ENCODE data around the gene DNAH8. TPM values are rescaled to one million over a fixed set of nuclear protein-coding genes. Genes with fewer than 3 reads are reported as not detected.

DNAH8 gene
- total RNA-seq, 1 experiment from 2014 or later, result 0.15 TPM

DNA sequence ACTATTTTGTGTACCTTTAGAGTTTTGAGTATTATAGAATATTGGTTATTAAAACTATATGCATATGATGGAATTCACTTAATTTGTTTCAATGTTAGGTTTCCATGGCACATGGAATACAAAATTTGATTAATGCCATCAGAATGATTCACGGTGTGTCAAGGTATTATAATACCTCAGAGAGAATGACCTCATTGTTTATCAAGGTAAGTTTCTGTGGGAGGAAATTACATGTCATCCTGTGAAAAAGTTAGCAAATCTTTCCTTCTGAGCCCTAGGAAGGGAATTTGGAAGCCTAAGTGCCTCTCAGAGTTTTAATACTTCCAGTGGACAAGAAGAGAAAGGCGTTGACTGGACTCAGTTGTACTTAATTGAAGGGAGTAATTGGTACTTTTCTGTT is 40.8 kb downstream of the DNAH8 start:
- H3K9me3 ChIP-seq (ENCODE audit: low read length), result no peaks in the 10 kb centered on the region
- BruUV-seq (replicated peaks), result no TSS peak
- POLR2A ChIA-PET (ENCODE audit: unreplicated experiment), result no interaction called here
- H3K9me2 ChIP-seq (replicated peaks; ENCODE audit: low read length), result no peaks in the 10 kb centered on the region
- H3K79me2 ChIP-seq (ENCODE audit: low read length), result no peaks in the 10 kb centered on the region
- DNase-seq, result peak; percentile 92
- no peaks in the 10 kb centered on the region for H3K27me3 ChIP-seq (ENCODE audit: low read length)
- H3F3A ChIP-seq (ENCODE audit: low read length, unreplicated experiment), result no peaks in the 10 kb centered on the region
- H3K4me3 ChIP-seq (ENCODE audit: low read length), result no peak overlapping the region
- H3K4me2 ChIP-seq (ENCODE audit: low read length), result peak overlapping the region; percentile 59
- H2AFZ ChIP-seq (ENCODE audit: low read length), result no peak overlapping the region
- CTCF ChIA-PET, result no interaction called here
- peak; percentile 69 for ATAC-seq
- H3K9ac ChIP-seq (ENCODE audit: low read length), result peak overlapping the region; percentile 69
- intact Hi-C loops (cut with micrococcal nuclease), result no loop called here
- peak overlapping the region; percentile 93 for H3K27ac ChIP-seq (ENCODE audit: low read length)
- peaks cover 26% of the 10 kb centered on the region for H3K4me1 ChIP-seq (ENCODE audit: insufficient read depth, low read length)
- H4K20me1 ChIP-seq (ENCODE audit: low read length), result no peaks in the 10 kb centered on the region
- TF ChIP-seq EZH2phosphoT487 (IDR thresholded peaks at IDR 0.05; ENCODE audit: borderline replicate concordance, low read length), result no peak
- TF ChIP-seq, protein P1, sequence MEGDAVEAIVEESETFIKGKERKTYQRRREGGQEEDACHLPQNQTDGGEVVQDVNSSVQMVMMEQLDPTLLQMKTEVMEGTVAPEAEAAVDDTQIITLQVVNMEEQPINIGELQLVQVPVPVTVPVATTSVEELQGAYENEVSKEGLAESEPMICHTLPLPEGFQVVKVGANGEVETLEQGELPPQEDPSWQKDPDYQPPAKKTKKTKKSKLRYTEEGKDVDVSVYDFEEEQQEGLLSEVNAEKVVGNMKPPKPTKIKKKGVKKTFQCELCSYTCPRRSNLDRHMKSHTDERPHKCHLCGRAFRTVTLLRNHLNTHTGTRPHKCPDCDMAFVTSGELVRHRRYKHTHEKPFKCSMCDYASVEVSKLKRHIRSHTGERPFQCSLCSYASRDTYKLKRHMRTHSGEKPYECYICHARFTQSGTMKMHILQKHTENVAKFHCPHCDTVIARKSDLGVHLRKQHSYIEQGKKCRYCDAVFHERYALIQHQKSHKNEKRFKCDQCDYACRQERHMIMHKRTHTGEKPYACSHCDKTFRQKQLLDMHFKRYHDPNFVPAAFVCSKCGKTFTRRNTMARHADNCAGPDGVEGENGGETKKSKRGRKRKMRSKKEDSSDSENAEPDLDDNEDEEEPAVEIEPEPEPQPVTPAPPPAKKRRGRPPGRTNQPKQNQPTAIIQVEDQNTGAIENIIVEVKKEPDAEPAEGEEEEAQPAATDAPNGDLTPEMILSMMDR (conservative IDR thresholded peaks at IDR 0.05; ENCODE audit: low read depth, low read length), result no peak
- no peak for TF ChIP-seq EZH2 (IDR thresholded peaks at IDR 0.05; ENCODE audit: low read length, unreplicated experiment)
- H3K36me3 ChIP-seq (ENCODE audit: low read depth, low read length), result no peaks in the 10 kb centered on the region

DNA sequence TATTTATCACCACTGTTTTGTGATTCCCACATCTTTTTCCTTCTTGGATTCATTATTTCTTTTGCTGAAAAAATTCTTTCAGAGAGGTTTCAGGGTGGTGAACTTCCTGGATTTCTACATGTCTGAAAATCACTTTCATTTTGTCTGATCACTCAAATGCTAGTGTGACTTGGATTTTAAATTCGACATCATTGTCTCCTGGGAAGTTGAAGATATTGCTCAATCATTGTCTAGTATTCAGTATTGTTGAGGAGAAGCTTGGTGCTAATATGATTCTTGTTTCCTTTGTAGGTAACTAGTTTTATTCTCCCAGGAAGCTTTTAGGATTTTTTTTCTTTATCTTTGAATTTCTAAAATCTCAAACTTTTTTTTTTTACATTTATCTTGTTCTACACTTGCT is 45.0 kb downstream of the DNAH8 start:
- intact Hi-C loops (cut with micrococcal nuclease), result no loop called here
- BruUV-seq (replicated peaks), result no TSS peak
- Histone ChIP-seq H3K9ac (ENCODE audit: low read length) (no peak overlapping the region), H3K27ac (ENCODE audit: low read length) (no peak overlapping the region), H2AFZ (ENCODE audit: low read length) (no peak overlapping the region), H3K9me3 (ENCODE audit: low read length) (no peaks in the 10 kb centered on the region), H3K4me2 (ENCODE audit: low read length) (no peak overlapping the region), H3K9me2 (replicated peaks; ENCODE audit: low read length) (no peaks in the 10 kb centered on the region), H3K27me3 (ENCODE audit: low read length) (no peaks in the 10 kb centered on the region), H3F3A (ENCODE audit: low read length, unreplicated experiment) (no peaks in the 10 kb centered on the region), H3K4me1 (ENCODE audit: insufficient read depth, low read length) (peaks cover 12% of the 10 kb centered on the region), H4K20me1 (ENCODE audit: low read length) (no peaks in the 10 kb centered on the region), H3K79me2 (ENCODE audit: low read length) (no peaks in the 10 kb centered on the region), H3K4me3 (ENCODE audit: low read length) (no peak overlapping the region), H3K36me3 (ENCODE audit: low read depth, low read length) (no peaks in the 10 kb centered on the region)
- POLR2A ChIA-PET (ENCODE audit: unreplicated experiment), result interaction anchor here (0.6 kb wide), 2 partner anchors 34 to 82 kb away, joined by 3 read pairs; no protein-coding TSS in a partner anchor
- no peak for DNase-seq
- CTCF ChIA-PET, result interaction anchor here (0.6 kb wide), 1 partner anchor 8 kb away, joined by 3 read pairs; no protein-coding TSS in a partner anchor
- ATAC-seq, result no peak
- TF ChIP-seq EZH2 (IDR thresholded peaks at IDR 0.05; ENCODE audit: low read length, unreplicated experiment) (no peak), EZH2phosphoT487 (IDR thresholded peaks at IDR 0.05; ENCODE audit: borderline replicate concordance, low read length) (no peak)
- TF ChIP-seq, protein P1 (conservative IDR thresholded peaks at IDR 0.05; ENCODE audit: low read depth, low read length), result no peak

DNA sequence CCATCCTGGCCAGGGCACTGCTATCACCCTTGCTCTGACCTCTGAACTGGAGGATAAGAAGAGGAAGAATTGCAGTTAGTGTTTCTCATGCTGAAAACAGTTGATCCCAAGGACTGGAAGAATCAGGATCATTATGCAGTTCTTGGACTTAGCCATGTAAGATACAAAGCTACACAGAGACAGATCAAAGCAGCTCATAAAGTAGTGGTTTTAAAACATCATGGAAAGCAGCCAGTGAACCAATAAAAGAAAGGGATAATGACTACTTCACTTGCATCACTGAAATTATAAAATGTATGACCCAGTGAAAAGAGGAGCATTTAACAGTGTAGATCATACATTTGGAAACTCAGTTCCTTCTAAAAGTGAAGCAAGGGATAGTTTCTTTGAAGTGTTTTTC is 47.7 kb downstream of the DNAH8 start:
- Histone ChIP-seq H2AFZ (ENCODE audit: low read length) (no peak overlapping the region), H3K9ac (ENCODE audit: low read length) (no peak overlapping the region), H3K4me1 (ENCODE audit: insufficient read depth, low read length) (no peaks in the 10 kb centered on the region), H3K27me3 (ENCODE audit: low read length) (no peaks in the 10 kb centered on the region), H3K79me2 (ENCODE audit: low read length) (no peaks in the 10 kb centered on the region), H3K36me3 (ENCODE audit: low read depth, low read length) (no peaks in the 10 kb centered on the region), H4K20me1 (ENCODE audit: low read length) (no peaks in the 10 kb centered on the region), H3K4me2 (ENCODE audit: low read length) (no peak overlapping the region), H3K9me2 (replicated peaks; ENCODE audit: low read length) (no peaks in the 10 kb centered on the region), H3F3A (ENCODE audit: low read length, unreplicated experiment) (no peaks in the 10 kb centered on the region), H3K4me3 (ENCODE audit: low read length) (no peak overlapping the region), H3K9me3 (ENCODE audit: low read length) (no peaks in the 10 kb centered on the region), H3K27ac (ENCODE audit: low read length) (no peak overlapping the region)
- DNase-seq (peak; percentile 8), ATAC-seq (no peak)
- no TSS peak for BruUV-seq (replicated peaks)
- intact Hi-C loops (cut with micrococcal nuclease), result no loop called here
- POLR2A ChIA-PET (ENCODE audit: unreplicated experiment), result no interaction called here
- TF ChIP-seq EZH2 (IDR thresholded peaks at IDR 0.05; ENCODE audit: low read length, unreplicated experiment) (no peak), EZH2phosphoT487 (IDR thresholded peaks at IDR 0.05; ENCODE audit: borderline replicate concordance, low read length) (no peak)
- TF ChIP-seq, protein P1 (conservative IDR thresholded peaks at IDR 0.05; ENCODE audit: low read depth, low read length), result no peak
- CTCF ChIA-PET, result no interaction called here
